Caco-2 (cell line): ENCODE data around the gene RPS14. TPM values are rescaled to one million over a fixed set of nuclear protein-coding genes. Genes with fewer than 3 reads are reported as not detected.

Source experiments
- BruUV-seq: library from RNA; stranded (reverse); fragments of 400-500 nt; replicated peaks from 2 replicates; lab custom pipeline; 2021; lab: Mats Ljungman, UMichigan
- CTCF ChIA-PET: fragments of 300-600 bp; sonication (Branson Sonifier 250); formaldehyde crosslinking; loops from one replicate; lab custom pipeline; 2022; ENCODE audit warnings: antibody characterized with exemption; lab: Charles Lee
- POLR2A ChIA-PET: fragments of 300-600 bp; sonication (Branson Sonifier 250); formaldehyde crosslinking; loops from one replicate; lab custom pipeline; 2022; ENCODE audit warnings: antibody characterized with exemption; lab: Charles Lee
- DNase-seq, 2 experiments: peaks; one replicate each; pipeline versions ENCODE4 v3.0.0 to v3.0.0-alpha.2; 2020 to 2022
- H3K27me3 ChIP-seq: replicated peaks from 2 replicates; pipeline ENCODE4 v1.6.0; 2011; ENCODE audit warnings: low read length; ENCODE audit not compliant: control insufficient read depth, insufficient read depth
- H3K36me3 ChIP-seq: 2 replicates; pipeline ENCODE4 v1.5.1; 2011; ENCODE audit warnings: low read length; ENCODE audit not compliant: control insufficient read depth, insufficient read depth
- H3K4me1 ChIP-seq: fragments of 250-450 bp; sonication (Bioruptor Pico); 2 replicates; pipeline ENCODE4 v1.5.1; 2020; ENCODE audit warnings: mild to moderate bottlenecking
- H3K4me3 ChIP-seq: 2 replicates; pipeline ENCODE4 v1.5.1; 2011; ENCODE audit warnings: low read depth, mild to moderate bottlenecking, control low read depth, low read length
- H3K9me3 ChIP-seq: fragments of 250-450 bp; sonication (Bioruptor Pico); 2 replicates; pipeline ENCODE4 v1.5.1; 2020; ENCODE audit warnings: mild to moderate bottlenecking, moderate library complexity
- H3K27ac Mint-ChIP-seq: one replicate; pipeline ENCODE4 v1.8.0; 2022; ENCODE audit warnings: mixed read lengths; ENCODE audit not compliant: unreplicated experiment
- H3K27me3 Mint-ChIP-seq: one replicate; pipeline ENCODE4 v1.8.0; 2022; ENCODE audit warnings: mixed read lengths; ENCODE audit not compliant: insufficient read depth, unreplicated experiment
- H3K36me3 Mint-ChIP-seq: one replicate; pipeline ENCODE4 v1.8.0; 2022; ENCODE audit warnings: mild to moderate bottlenecking, mixed read lengths; ENCODE audit not compliant: insufficient read depth, unreplicated experiment
- H3K4me1 Mint-ChIP-seq: one replicate; pipeline ENCODE4 v1.8.0; 2022; ENCODE audit warnings: low read depth, mixed read lengths; ENCODE audit not compliant: unreplicated experiment
- H3K4me3 Mint-ChIP-seq: one replicate; pipeline ENCODE4 v1.8.0; 2022; ENCODE audit warnings: mild to moderate bottlenecking, moderate library complexity, mixed read lengths; ENCODE audit not compliant: unreplicated experiment
- H3K9me3 Mint-ChIP-seq: one replicate; pipeline ENCODE4 v1.8.0; 2022; ENCODE audit warnings: mixed read lengths; ENCODE audit not compliant: unreplicated experiment
- intact Hi-C: fragments of 100-400 bp; cut with micrococcal nuclease; formaldehyde crosslinking; loops from one replicate; pipeline ENCODE4 v1.10.0; 2022; ENCODE audit not compliant: unreplicated experiment
- total RNA-seq: library from RNA; stranded (reverse); gene quantifications from 2 replicates; pipeline ENCODE4 v1.2.3, GENCODE V29; 2022
- TF ChIP-seq, protein P1 (sequence below), 2 experiments: fragments of 200-600 bp in 1 of 2; IDR thresholded peaks; 1 replicate in 1 of 2; 2 replicates in 1 of 2; pipeline versions ENCODE4 v1.5.1 to v1.8.0; 2011 to 2022; ENCODE audit warnings: antibody characterized with exemption in 1 of 2, control low read depth in 1 of 2, inconsistent platforms in 1 of 2, low read depth in 1 of 2, low read length in 1 of 2, mild to moderate bottlenecking in 1 of 2, moderate library complexity in 1 of 2; ENCODE audit not compliant: insufficient read depth in 1 of 2, severe bottlenecking in 1 of 2, unreplicated experiment in 1 of 2

RPS14 gene
- total RNA-seq, 1 experiment from 2014 or later: 2,300 TPM

DNA sequence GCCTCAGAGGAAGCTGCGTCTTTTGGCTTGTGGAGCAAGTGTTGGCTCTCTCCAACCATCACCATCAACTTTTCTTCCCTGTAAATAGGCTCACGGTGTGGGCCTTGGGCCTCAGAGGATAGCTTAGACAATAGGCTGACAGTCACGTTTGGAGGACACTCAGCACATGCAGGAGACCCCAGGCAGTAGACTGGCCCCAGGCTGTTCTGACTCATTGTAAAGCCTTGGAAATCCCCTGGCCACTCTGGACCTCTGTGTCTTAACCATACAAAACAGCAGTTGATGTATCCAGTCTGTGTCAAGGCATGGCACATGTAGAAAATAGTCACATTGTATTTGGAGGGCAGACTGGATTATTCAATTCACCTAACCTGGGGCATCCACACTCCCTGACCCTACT lies 55.4 kb downstream of the RPS14 start:
- TF ChIP-seq, protein P1, sequence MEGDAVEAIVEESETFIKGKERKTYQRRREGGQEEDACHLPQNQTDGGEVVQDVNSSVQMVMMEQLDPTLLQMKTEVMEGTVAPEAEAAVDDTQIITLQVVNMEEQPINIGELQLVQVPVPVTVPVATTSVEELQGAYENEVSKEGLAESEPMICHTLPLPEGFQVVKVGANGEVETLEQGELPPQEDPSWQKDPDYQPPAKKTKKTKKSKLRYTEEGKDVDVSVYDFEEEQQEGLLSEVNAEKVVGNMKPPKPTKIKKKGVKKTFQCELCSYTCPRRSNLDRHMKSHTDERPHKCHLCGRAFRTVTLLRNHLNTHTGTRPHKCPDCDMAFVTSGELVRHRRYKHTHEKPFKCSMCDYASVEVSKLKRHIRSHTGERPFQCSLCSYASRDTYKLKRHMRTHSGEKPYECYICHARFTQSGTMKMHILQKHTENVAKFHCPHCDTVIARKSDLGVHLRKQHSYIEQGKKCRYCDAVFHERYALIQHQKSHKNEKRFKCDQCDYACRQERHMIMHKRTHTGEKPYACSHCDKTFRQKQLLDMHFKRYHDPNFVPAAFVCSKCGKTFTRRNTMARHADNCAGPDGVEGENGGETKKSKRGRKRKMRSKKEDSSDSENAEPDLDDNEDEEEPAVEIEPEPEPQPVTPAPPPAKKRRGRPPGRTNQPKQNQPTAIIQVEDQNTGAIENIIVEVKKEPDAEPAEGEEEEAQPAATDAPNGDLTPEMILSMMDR (IDR thresholded peaks at IDR 0.05; ENCODE audit: insufficient read depth in 1 of 2, low read depth in 1 of 2, low read length in 1 of 2, severe bottlenecking in 1 of 2, unreplicated experiment in 1 of 2): no peak
- BruUV-seq: no TSS peak
- Histone ChIP-seq H3K4me1 (no peaks in the 10 kb centered on the region), H3K36me3 (peaks cover 9% of the 10 kb centered on the region), H3K27me3 (no peaks in the 10 kb centered on the region), H3K9me3 (no peaks in the 10 kb centered on the region), H3K4me3 (no peak overlapping the region)
- Mint-ChIP-seq H3K27ac (no peak overlapping the region), H3K4me1 (no peaks in the 10 kb centered on the region), H3K9me3 (no peaks in the 10 kb centered on the region), H3K27me3 (no peaks in the 10 kb centered on the region), H3K4me3 (no peak overlapping the region), H3K36me3 (peaks cover 92% of the 10 kb centered on the region)
- ChIA-PET CTCF (no interaction called here), POLR2A (no interaction called here)
- no peak for DNase-seq
- intact Hi-C loops: no loop called here

DNA sequence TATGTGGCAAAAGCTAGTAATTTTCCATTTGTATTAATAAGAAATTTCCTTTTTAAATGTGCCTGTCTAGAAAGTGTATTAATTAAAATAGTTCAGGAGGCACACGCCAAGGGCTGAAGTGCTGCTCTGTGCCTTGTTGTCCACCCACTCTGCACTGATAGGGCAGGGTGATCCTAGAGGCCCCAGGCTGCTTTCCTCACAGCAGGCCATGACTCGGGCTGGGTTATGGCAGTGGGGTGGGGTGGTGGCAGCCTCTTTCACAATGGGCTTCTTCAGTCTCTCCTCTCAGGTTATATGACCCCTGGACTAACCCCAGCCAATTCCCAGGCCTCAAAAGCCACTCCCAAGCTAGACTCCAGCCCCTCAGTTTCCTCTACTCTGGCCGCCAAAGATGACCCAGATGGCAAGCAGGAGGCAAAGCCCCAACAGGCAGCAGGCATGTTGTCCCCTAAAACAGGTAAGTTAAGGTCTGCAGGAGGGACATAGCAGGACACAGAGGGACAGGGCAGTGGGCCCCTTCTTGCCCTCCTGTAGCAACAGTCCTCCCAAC lies 56.4 kb downstream of the RPS14 start:
- TF ChIP-seq, protein P1 (IDR thresholded peaks at IDR 0.05; ENCODE audit: insufficient read depth in 1 of 2, low read depth in 1 of 2, low read length in 1 of 2, severe bottlenecking in 1 of 2, unreplicated experiment in 1 of 2): no peak
- no TSS peak for BruUV-seq
- H3K36me3 Mint-ChIP-seq: peaks cover 87% of the 10 kb centered on the region
- intact Hi-C loops: no loop called here
- H3K4me3 ChIP-seq: no peak overlapping the region
- no peaks in the 10 kb centered on the region for H3K27me3 ChIP-seq
- no peak overlapping the region for H3K27ac Mint-ChIP-seq
- H3K27me3 Mint-ChIP-seq: no peaks in the 10 kb centered on the region
- H3K9me3 ChIP-seq: no peaks in the 10 kb centered on the region
- DNase-seq: no peak
- H3K4me1 Mint-ChIP-seq: no peaks in the 10 kb centered on the region
- no peaks in the 10 kb centered on the region for H3K4me1 ChIP-seq
- peaks cover 5% of the 10 kb centered on the region for H3K36me3 ChIP-seq
- H3K9me3 Mint-ChIP-seq: no peaks in the 10 kb centered on the region
- no peak overlapping the region for H3K4me3 Mint-ChIP-seq
- ChIA-PET POLR2A (no interaction called here), CTCF (no interaction called here)

DNA sequence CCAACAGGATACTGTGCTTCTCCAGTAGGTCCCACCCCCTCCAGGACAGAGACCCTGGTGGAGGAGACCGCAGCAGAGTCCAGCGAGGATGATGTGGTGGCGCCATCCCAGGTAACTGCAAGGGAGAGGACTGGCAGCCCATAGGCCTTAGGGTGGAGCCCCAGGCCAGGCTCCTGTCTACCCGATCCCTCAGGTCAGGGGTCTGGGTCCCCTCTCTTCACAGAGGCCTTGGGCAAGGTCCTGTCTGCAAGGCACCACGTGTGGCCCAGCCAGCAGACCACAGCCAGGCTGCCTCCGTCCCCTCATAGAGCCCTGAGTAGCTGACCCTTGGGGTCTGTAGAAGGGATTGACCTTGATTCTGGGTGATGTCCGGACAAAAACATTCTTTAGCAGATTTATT lies 56.9 kb downstream of the RPS14 start:
- Mint-ChIP-seq H3K4me1 (no peaks in the 10 kb centered on the region), H3K9me3 (no peaks in the 10 kb centered on the region), H3K36me3 (peaks cover 85% of the 10 kb centered on the region), H3K27ac (no peak overlapping the region), H3K4me3 (no peak overlapping the region), H3K27me3 (no peaks in the 10 kb centered on the region)
- CTCF ChIA-PET: no interaction called here
- no peak overlapping the region for H3K4me3 ChIP-seq
- no peaks in the 10 kb centered on the region for H3K9me3 ChIP-seq
- TF ChIP-seq, protein P1 (IDR thresholded peaks at IDR 0.05; ENCODE audit: insufficient read depth in 1 of 2, low read depth in 1 of 2, low read length in 1 of 2, severe bottlenecking in 1 of 2, unreplicated experiment in 1 of 2): no peak
- intact Hi-C loops: no loop called here
- BruUV-seq: no TSS peak
- no peak for DNase-seq
- POLR2A ChIA-PET: no interaction called here
- no peaks in the 10 kb centered on the region for H3K4me1 ChIP-seq
- peaks cover 5% of the 10 kb centered on the region for H3K36me3 ChIP-seq
- H3K27me3 ChIP-seq: no peaks in the 10 kb centered on the region

Other genes starting within 250 kb of the RPS14 start
- gene CAMK2A, start 160.0 kb downstream of the RPS14 start, total RNA-seq: not detected in 2 replicates
- gene ARSI, start 146.8 kb downstream of the RPS14 start, total RNA-seq: 0.52 and 0.65 TPM in 2 replicates
- gene TCOF1, start 92.0 kb downstream of the RPS14 start, total RNA-seq: 112 and 123 TPM in 2 replicates
- gene CD74, start 36.8 kb downstream of the RPS14 start, total RNA-seq: 49.6 and 59.3 TPM in 2 replicates
- gene NDST1, start 58.4 kb upstream of the RPS14 start, total RNA-seq: 106 and 110 TPM in 2 replicates
- gene SYNPO, start 190.9 kb upstream of the RPS14 start, total RNA-seq: 22.4 and 25.1 TPM in 2 replicates
- gene MYOZ3, start 211.5 kb upstream of the RPS14 start, total RNA-seq: not detected in 2 replicates